Measurements from ENCODE around the gene STOML2. TPM values are rescaled to one million over a fixed set of nuclear protein-coding genes. Genes with fewer than 3 reads are reported as not detected.

Gene STOML2
- total RNA-seq, 4 donors from 2014 or later = 63.9 to 118 (median 106) TPM

DNA sequence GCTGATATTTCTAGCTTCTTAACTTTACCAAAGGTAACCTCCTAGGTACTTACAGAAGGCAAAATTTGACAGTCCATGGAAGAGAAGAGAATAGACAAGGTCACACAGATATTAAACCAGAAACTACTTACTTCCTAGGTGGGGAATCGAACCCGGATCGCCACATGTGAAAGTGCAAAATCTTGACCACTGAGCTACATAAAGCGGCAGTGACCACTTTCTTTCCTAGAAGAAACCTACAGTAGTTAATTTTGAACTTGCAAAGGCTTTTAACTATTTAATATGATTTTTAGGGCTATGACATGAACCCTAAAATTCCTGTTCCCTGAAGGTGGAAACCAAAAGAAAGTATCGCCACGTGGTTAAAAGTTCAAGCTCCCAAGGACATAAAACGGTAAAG, 33.1 kb upstream of the STOML2 start:
- Histone ChIP-seq H3K36me3 (no peaks in the 10 kb centered on the region), H3K27me3 (no peaks in the 10 kb centered on the region), H3K4me3 (no peak overlapping the region), H3K4me1 (no peaks in the 10 kb centered on the region), H3K9me3 (no peaks in the 10 kb centered on the region), H3K27ac (no peak overlapping the region)
- intact Hi-C loops (cut with DNase I) = no loop called here
- no peak for DNase-seq
- TF ChIP-seq, protein P1, sequence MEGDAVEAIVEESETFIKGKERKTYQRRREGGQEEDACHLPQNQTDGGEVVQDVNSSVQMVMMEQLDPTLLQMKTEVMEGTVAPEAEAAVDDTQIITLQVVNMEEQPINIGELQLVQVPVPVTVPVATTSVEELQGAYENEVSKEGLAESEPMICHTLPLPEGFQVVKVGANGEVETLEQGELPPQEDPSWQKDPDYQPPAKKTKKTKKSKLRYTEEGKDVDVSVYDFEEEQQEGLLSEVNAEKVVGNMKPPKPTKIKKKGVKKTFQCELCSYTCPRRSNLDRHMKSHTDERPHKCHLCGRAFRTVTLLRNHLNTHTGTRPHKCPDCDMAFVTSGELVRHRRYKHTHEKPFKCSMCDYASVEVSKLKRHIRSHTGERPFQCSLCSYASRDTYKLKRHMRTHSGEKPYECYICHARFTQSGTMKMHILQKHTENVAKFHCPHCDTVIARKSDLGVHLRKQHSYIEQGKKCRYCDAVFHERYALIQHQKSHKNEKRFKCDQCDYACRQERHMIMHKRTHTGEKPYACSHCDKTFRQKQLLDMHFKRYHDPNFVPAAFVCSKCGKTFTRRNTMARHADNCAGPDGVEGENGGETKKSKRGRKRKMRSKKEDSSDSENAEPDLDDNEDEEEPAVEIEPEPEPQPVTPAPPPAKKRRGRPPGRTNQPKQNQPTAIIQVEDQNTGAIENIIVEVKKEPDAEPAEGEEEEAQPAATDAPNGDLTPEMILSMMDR (IDR thresholded peaks at IDR 0.05) = no peak
- no peak for TF ChIP-seq POLR2A (IDR thresholded peaks at IDR 0.05)
- 90 to 94% methylated on average over 7 of the region's 7 CpGs for WGBS, 2 donors

DNA sequence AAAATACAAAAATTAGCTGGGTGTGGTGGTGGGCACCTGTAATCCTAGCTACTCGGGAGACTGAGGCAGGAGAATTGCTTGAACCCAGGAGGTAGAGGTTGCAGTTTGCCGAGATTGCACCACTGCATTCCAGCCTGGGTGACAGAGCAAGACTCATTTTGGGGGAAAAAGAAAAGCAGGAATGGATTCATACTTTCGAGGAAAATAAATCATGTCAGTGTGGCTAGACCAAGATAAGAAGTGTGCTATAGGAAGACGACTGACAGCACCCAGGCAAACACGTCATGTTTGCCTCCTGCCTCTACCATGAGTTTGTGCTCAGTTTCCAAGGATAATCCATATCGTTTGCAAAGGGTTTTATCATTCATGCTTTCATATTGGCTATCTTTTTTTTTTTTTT, 32.0 kb upstream of the STOML2 start:
- intact Hi-C loops (cut with DNase I) = no loop called here
- 76 to 84% methylated on average over 6 of the region's 6 CpGs for WGBS, 2 donors

DNA sequence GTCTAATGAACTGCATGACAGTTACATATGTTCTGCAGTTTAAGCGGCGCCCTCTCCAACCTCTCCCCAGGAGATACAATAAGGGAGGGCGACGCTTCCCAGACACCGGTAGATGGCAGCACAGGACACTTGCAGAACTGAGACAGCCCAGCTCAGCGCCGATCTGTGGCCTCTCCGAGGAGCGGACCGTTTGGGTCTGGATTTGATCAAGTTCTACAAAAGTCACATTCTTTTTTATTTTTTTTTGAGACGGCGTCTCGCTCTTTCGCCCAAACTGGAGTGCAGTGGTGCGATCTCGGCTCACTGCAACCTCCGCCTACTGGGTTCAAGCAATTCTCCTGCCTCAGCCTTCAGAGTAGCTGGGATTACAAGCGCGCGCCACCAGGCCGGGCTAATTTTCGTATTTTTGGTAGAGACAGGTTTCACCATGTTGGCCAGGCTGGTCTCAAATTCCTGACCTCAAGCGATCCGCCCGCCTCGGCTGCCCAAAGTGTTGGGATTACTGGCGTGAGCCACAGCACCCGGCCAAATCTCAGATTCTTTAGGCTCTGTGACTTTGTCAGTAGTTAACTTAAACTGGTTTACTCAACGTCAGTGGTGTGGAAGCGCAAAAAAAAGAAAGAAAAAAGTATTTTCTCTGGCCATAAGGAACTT, 14.1 kb upstream of the STOML2 start:
- Histone ChIP-seq H3K27ac (peak overlapping the region; percentile 87 to 97 (median 94)), H3K27me3 (no peaks in the 10 kb centered on the region), H3K9me3 (no peaks in the 10 kb centered on the region), H3K4me1 (peaks cover 31 to 48% (median 35%) of the 10 kb centered on the region in 3 donors), H3K4me3 (peak overlapping the region; percentile 8 to 80 (median 63)), H3K36me3 (no peaks in the 10 kb centered on the region)
- intact Hi-C loops (cut with DNase I) = no loop called here
- TF ChIP-seq, protein P1 (IDR thresholded peaks at IDR 0.05) = peak; percentile 90 to 97 (median 93)
- TF ChIP-seq POLR2A (IDR thresholded peaks at IDR 0.05) = no peak
- 8 to 21% methylated on average over 27 to 30 of the region's 30 CpGs for WGBS, 2 donors
- peak; percentile 76 for DNase-seq

More for the DNA sequence above, 32.0 kb upstream of the STOML2 start:
- Histone ChIP-seq H3K4me3 (no peak overlapping the region), H3K36me3 (no peaks in the 10 kb centered on the region), H3K27ac (no peak overlapping the region), H3K9me3 (no peaks in the 10 kb centered on the region), H3K4me1 (no peaks in the 10 kb centered on the region), H3K27me3 (no peaks in the 10 kb centered on the region)
- no peak for DNase-seq
- TF ChIP-seq POLR2A (IDR thresholded peaks at IDR 0.05) = no peak
- TF ChIP-seq, protein P1 (IDR thresholded peaks at IDR 0.05) = no peak

DNA sequence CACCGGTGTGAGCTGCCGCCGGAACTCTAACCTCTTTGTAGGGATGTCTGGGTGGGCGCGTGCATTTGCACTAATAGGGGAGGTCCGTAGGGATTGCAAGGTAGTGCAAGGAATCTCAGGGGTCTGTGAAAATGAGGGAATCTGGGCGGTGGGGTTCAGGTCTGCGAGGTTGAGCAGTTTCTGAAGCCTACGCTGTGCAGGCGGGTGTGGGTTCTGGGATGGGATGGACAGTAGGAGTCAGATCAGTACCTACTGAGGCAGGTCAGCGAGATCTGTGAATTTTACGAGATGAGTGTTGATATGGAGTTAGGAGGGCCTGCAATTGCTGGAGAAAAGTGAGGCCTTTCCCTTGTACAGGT, 13.6 kb upstream of the STOML2 start:
- H3K27ac ChIP-seq = peak overlapping the region; percentile 87 to 97 (median 94)
- H3K4me1 ChIP-seq = peaks cover 35 to 53% (median 39%) of the 10 kb centered on the region in 3 donors
- intact Hi-C loops (cut with DNase I) = no loop called here
- WGBS, 2 donors = 0% methylated on average over 7 to 9 of the region's 12 CpGs
- peak overlapping the region; percentile 46 to 80 (median 63) for H3K4me3 ChIP-seq
- no peaks in the 10 kb centered on the region for H3K9me3 ChIP-seq
- no peaks in the 10 kb centered on the region for H3K27me3 ChIP-seq
- DNase-seq = no peak
- H3K36me3 ChIP-seq = no peaks in the 10 kb centered on the region
- TF ChIP-seq, protein P1 (IDR thresholded peaks at IDR 0.05) = no peak
- no peak for TF ChIP-seq POLR2A (IDR thresholded peaks at IDR 0.05)

DNA sequence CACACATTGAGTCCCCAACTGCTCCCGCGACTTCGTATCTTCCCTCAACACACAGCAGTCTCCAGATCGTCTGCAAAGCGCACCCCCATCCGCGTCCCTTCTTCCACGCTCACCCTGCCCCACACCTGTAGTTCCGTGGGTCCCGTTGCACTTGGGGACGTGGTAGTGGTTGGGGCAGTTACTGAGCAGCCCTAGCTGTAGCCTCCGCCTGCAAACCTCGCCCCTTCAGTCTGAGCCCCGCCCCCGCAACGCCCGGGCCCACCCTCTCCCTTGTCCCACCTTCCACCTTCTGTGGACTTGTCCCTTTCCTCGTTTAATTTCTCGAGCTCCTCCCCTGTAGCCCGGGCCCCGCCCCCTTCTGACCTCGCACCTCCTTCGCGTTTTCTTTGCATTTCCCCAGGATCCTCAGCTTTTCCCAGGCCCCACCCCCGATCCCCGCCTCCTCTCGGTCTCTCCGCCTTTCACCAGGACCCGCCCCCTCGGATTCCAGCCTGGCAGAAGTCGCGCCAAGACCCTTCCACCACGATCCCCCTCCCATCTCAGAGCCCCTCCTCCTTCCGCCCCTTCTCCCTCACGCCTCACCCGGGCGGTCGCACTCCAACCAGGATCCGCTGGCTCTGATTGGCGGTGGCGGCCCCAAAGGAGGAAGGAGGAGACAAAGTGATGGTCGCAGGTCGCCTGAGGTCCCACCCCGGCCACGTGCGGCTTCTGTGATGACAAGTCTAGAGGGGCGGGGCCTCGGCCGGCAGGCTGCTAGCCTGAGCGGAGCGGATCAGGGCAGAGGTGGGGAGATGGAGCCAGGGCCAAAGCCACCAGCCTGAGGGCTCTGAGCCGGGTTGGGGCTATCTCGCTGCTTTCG, 13.0 kb upstream of the STOML2 start, which contains the start of gene ATOSB:
Gene ATOSB, minus strand, starts transcription at position 183 of the 859 bp plus-strand sequence. CDS start 7,588 bp downstream, outside the sequence.
- Histone ChIP-seq H3K4me1 (peaks cover 39 to 55% (median 41%) of the 10 kb centered on the region in 3 donors), H3K9me3 (no peaks in the 10 kb centered on the region), H3K27ac (peak within 1 kb of the TSS; percentile 87 to 97 (median 94)), H3K36me3 (no peaks in the 10 kb centered on the region), H3K27me3 (no peaks in the 10 kb centered on the region), H3K4me3 (peak within 1 kb of the TSS; percentile 46 to 80 (median 63))
- WGBS, 2 donors = 0% methylated on average over 31 to 32 of the region's 54 CpGs
- peak; percentile 93 for DNase-seq
- peak in 3 of 4 donors; percentile 30 to 74 (median 63) for TF ChIP-seq POLR2A (IDR thresholded peaks at IDR 0.05)
- TF ChIP-seq, protein P1 (IDR thresholded peaks at IDR 0.05) = no peak
- intact Hi-C loops (cut with DNase I) = no loop called here
